Mesendoderm (in vitro differentiated cells): Measurements from ENCODE around the gene BEND7.
A peak's percentile ranks its signal among the peaks of the same experiment; 100 is the strongest.

ENCODE experiments used
- DNase-seq: peaks from one replicate; pipeline ENCODE4 v3.0.0; 2013
- H2AK5ac ChIP-seq: 2 replicates; pipeline ENCODE4 v1.6.1; 2013; ENCODE audit warnings: low read length, inconsistent platforms
- H2BK120ac ChIP-seq: 2 replicates; pipeline ENCODE4 v1.6.1; 2013; ENCODE audit warnings: low read depth, mild to moderate bottlenecking, low read length, moderate library complexity, mixed read lengths
- H2BK15ac ChIP-seq: replicated peaks from 2 replicates; pipeline ENCODE4 v1.6.1; 2013; ENCODE audit warnings: low read depth, mild to moderate bottlenecking, moderate library complexity
- H2BK5ac ChIP-seq: 2 replicates; pipeline ENCODE4 v1.6.1; 2013; ENCODE audit warnings: low read length, inconsistent platforms
- H3K18ac ChIP-seq: 2 replicates; pipeline ENCODE4 v1.6.1; 2013; ENCODE audit warnings: mild to moderate bottlenecking, low read length, mixed read lengths
- H3K23ac ChIP-seq: one replicate; pipeline ENCODE4 v1.6.1; 2013; ENCODE audit warnings: low read length
- H3K27ac ChIP-seq: 2 replicates; pipeline ENCODE4 v1.5.1; 2013; ENCODE audit warnings: low read depth, mild to moderate bottlenecking, inconsistent platforms, low read length, moderate library complexity
- H3K27me3 ChIP-seq: 2 replicates; pipeline ENCODE4 v1.6.1; 2013; ENCODE audit warnings: low read length, control low read depth, mild to moderate bottlenecking, inconsistent platforms; ENCODE audit not compliant: insufficient read depth, poor library complexity
- H3K36me3 ChIP-seq: 2 replicates; pipeline ENCODE4 v1.6.1; 2013; ENCODE audit warnings: low read length, inconsistent platforms; ENCODE audit not compliant: control insufficient read depth, insufficient read depth
- H3K4ac ChIP-seq: one replicate; pipeline ENCODE4 v1.6.1; 2013; ENCODE audit warnings: low read depth, mild to moderate bottlenecking, low read length, moderate library complexity
- H3K4me1 ChIP-seq: 2 replicates; pipeline ENCODE4 v1.6.1; 2013; ENCODE audit warnings: low read depth, low read length, inconsistent platforms; ENCODE audit not compliant: control insufficient read depth
- H3K4me2 ChIP-seq: 2 replicates; pipeline ENCODE4 v1.6.1; 2013; ENCODE audit warnings: low read length
- H3K4me3 ChIP-seq: 2 replicates; pipeline ENCODE4 v1.5.1; 2013; ENCODE audit warnings: mild to moderate bottlenecking, low read length
- H3K56ac ChIP-seq: one replicate; pipeline ENCODE4 v1.6.1; 2013; ENCODE audit warnings: low read length
- H3K79me1 ChIP-seq: 2 replicates; pipeline ENCODE4 v1.6.1; 2013; ENCODE audit warnings: low read length, inconsistent platforms
- H3K79me2 ChIP-seq: 2 replicates; pipeline ENCODE4 v1.6.1; 2013; ENCODE audit warnings: mild to moderate bottlenecking, low read length; ENCODE audit not compliant: control insufficient read depth, insufficient read depth
- H3K9ac ChIP-seq: 2 replicates; pipeline ENCODE4 v1.6.1; 2013; ENCODE audit warnings: low read length, inconsistent platforms
- H4K5ac ChIP-seq: one replicate; pipeline ENCODE4 v1.6.1; 2013; ENCODE audit warnings: low read length
- H4K8ac ChIP-seq: one replicate; pipeline ENCODE4 v1.6.1; 2013; ENCODE audit warnings: low read depth, mild to moderate bottlenecking, control low read depth, low read length, moderate library complexity
- WGBS: extraction: QIAGEN DNeasy Blood & Tissue Kit; methylation state at CpG from one replicate; pipeline ENCODE4 v1.1.7; 2013; ENCODE audit warnings: low lambda C conversion rate, missing lambda C conversion rate; ENCODE audit not compliant: insufficient coverage; ENCODE audit errors: extremely low coverage; 5-methylcytosine and 5-hydroxymethylcytosine counted together

BEND7 gene

DNA sequence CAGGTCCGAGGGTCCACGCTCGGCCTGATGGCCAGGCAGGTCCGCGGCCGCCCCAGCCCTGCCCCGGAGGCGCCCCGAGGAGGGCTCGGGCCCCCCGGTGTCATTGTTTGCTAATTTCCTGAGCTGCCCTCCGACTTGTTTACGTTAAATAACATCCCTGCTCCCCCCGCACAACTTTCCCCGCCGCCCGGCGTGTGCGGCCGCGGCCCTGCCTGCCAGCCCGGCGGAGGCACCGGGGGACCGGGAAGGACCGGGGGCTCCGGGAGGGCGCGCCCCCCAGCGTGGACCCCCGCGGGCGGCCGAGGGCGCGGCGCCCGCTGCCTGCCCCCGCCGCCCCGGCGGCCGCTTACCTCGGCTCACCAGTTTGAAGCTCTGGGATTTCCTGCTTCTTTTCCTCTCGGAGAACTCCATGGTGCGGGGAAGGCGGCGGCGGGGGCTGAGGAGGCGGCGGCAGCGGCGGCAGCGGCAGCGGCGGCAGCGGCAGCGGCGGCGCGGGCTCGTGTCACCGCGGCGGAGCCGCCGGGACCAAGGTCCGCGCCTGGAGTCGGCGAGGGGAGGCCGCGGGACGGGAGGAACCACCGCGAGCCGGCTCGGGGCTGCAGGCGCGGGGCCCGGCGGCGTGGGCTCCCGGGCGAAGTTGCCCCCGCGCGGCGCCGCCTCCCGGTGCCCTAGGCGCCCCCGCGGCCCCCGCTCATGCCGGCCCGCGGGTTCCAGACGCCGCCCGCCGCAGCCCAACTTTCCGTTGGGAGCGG, 515 bp downstream of the BEND7 start:
- H3K4me3 ChIP-seq, result peak overlapping the region; percentile 19
- H3K23ac ChIP-seq, result no peak overlapping the region
- peaks cover 2% of the 10 kb centered on the region for H3K27me3 ChIP-seq
- no peak overlapping the region for H2AK5ac ChIP-seq
- no peak overlapping the region for H4K8ac ChIP-seq
- WGBS, result no CpG with 5 or more reads among the region's 104 CpGs
- H3K79me1 ChIP-seq, result no peaks in the 10 kb centered on the region
- H3K36me3 ChIP-seq, result no peaks in the 10 kb centered on the region
- no peaks in the 10 kb centered on the region for H3K79me2 ChIP-seq
- H2BK120ac ChIP-seq, result no peak overlapping the region
- peak overlapping the region; percentile 51 for H3K4me2 ChIP-seq
- peak overlapping the region; percentile 62 for H3K56ac ChIP-seq
- H3K27ac ChIP-seq, result no peak overlapping the region
- H2BK5ac ChIP-seq, result no peak overlapping the region
- H2BK15ac ChIP-seq, result no peak overlapping the region
- H3K18ac ChIP-seq, result peak overlapping the region; percentile 93
- H3K4ac ChIP-seq, result peak overlapping the region; percentile 67
- no peaks in the 10 kb centered on the region for H3K4me1 ChIP-seq
- DNase-seq, result peak; percentile 32
- peak overlapping the region; percentile 32 for H3K9ac ChIP-seq
- no peak overlapping the region for H4K5ac ChIP-seq

- no CpG with 5 or more reads among the region's 5 CpGs for WGBS
- peaks cover 2% of the 10 kb centered on the region for H3K27me3 ChIP-seq
These were observed 1.0 kb downstream of the BEND7 start for GRCh38 chr10:13527864-13528122.

GRCh38 chr10:13526948-13527863, 1.6 kb downstream of the BEND7 start:
- DNase-seq, result peak; percentile 90
- no peak overlapping the region for H2AK5ac ChIP-seq

More at GRCh38 chr10:13527864-13528122, 1.0 kb downstream of the BEND7 start:
- no peaks in the 10 kb centered on the region for H3K79me1 ChIP-seq
- no peak overlapping the region for H3K23ac ChIP-seq
- H3K4me3 ChIP-seq, result peak overlapping the region; percentile 19
- no peak overlapping the region for H4K8ac ChIP-seq
- H2BK15ac ChIP-seq, result no peak overlapping the region
- no peaks in the 10 kb centered on the region for H3K36me3 ChIP-seq
- no peak overlapping the region for H2BK120ac ChIP-seq
- peak overlapping the region; percentile 51 for H3K4me2 ChIP-seq
- H3K4ac ChIP-seq, result no peak overlapping the region
- peak overlapping the region; percentile 93 for H3K18ac ChIP-seq
- H4K5ac ChIP-seq, result no peak overlapping the region
- H2AK5ac ChIP-seq, result no peak overlapping the region
- H3K9ac ChIP-seq, result peak overlapping the region; percentile 17
- peak overlapping the region; percentile 62 for H3K56ac ChIP-seq
- no peak overlapping the region for H3K27ac ChIP-seq
- H3K4me1 ChIP-seq, result no peaks in the 10 kb centered on the region
- no peaks in the 10 kb centered on the region for H3K79me2 ChIP-seq
- peak; percentile 21 for DNase-seq
- no peak overlapping the region for H2BK5ac ChIP-seq

GRCh38 chr10:13525663-13526062, 3.2 kb downstream of the BEND7 start:
- Histone ChIP-seq H3K56ac (no peak overlapping the region), H2BK5ac (no peak overlapping the region), H3K79me2 (no peaks in the 10 kb centered on the region), H3K23ac (no peak overlapping the region), H4K8ac (no peak overlapping the region), H3K4me3 (no peak overlapping the region), H3K27ac (no peak overlapping the region), H3K18ac (no peak overlapping the region), H3K4me1 (no peaks in the 10 kb centered on the region), H3K79me1 (no peaks in the 10 kb centered on the region), H3K4me2 (no peak overlapping the region), H3K4ac (no peak overlapping the region), H2BK15ac (no peak overlapping the region), H2BK120ac (no peak overlapping the region), H4K5ac (no peak overlapping the region), H3K9ac (no peak overlapping the region), H3K27me3 (peaks cover 2% of the 10 kb centered on the region), H2AK5ac (no peak overlapping the region), H3K36me3 (no peaks in the 10 kb centered on the region)
- DNase-seq, result no peak
- WGBS, result no CpG with 5 or more reads among the region's 3 CpGs

More at GRCh38 chr10:13526948-13527863, 1.6 kb downstream of the BEND7 start:
- no peak overlapping the region for H4K5ac ChIP-seq
- H3K4me2 ChIP-seq, result no peak overlapping the region
- no peaks in the 10 kb centered on the region for H3K36me3 ChIP-seq
- no peak overlapping the region for H3K4me3 ChIP-seq
- no peak overlapping the region for H3K18ac ChIP-seq
- no peak overlapping the region for H2BK5ac ChIP-seq
- H3K79me1 ChIP-seq, result no peaks in the 10 kb centered on the region
- H3K56ac ChIP-seq, result no peak overlapping the region
- WGBS, result no CpG with 5 or more reads among the region's 10 CpGs
- no peak overlapping the region for H3K9ac ChIP-seq
- no peak overlapping the region for H3K23ac ChIP-seq
- H3K4me1 ChIP-seq, result no peaks in the 10 kb centered on the region
- no peak overlapping the region for H4K8ac ChIP-seq
- no peak overlapping the region for H3K4ac ChIP-seq
- no peaks in the 10 kb centered on the region for H3K79me2 ChIP-seq
- no peak overlapping the region for H2BK15ac ChIP-seq
- no peak overlapping the region for H3K27ac ChIP-seq
- no peak overlapping the region for H2BK120ac ChIP-seq
- H3K27me3 ChIP-seq, result peaks cover 2% of the 10 kb centered on the region

GRCh38 chr10:13521026-13521425, 7.8 kb downstream of the BEND7 start:
- WGBS, result no CpG with 5 or more reads among the region's 7 CpGs
- DNase-seq, result no peak
- Histone ChIP-seq H2BK5ac (no peak overlapping the region), H4K5ac (no peak overlapping the region), H3K4me1 (no peaks in the 10 kb centered on the region), H4K8ac (no peak overlapping the region), H2AK5ac (no peak overlapping the region), H2BK120ac (no peak overlapping the region), H3K79me2 (no peaks in the 10 kb centered on the region), H3K79me1 (no peaks in the 10 kb centered on the region), H3K4ac (no peak overlapping the region), H3K36me3 (no peaks in the 10 kb centered on the region), H3K27ac (no peak overlapping the region), H3K56ac (no peak overlapping the region), H3K9ac (no peak overlapping the region), H3K4me2 (no peak overlapping the region), H3K18ac (no peak overlapping the region), H2BK15ac (no peak overlapping the region), H3K27me3 (no peaks in the 10 kb centered on the region), H3K23ac (no peak overlapping the region), H3K4me3 (no peak overlapping the region)
